OCI-LY3 (cell line): ENCODE results near the gene NT5C2.

Source experiments
- CTCF ChIP-seq: fragments of 200-600, 300-600 bp; sonication (generic); IDR thresholded peaks from 2 replicates; pipeline ENCODE4 v1.5.1; 2014; ENCODE audit warnings: antibody characterized with exemption, low read length, low read depth
- EZH2phosphoT487 ChIP-seq: fragments of 200-600 bp; shearing (Covaris generic); IDR thresholded peaks from 2 replicates; pipeline ENCODE4 v1.6.1; 2018; ENCODE audit warnings: antibody characterized with exemption, mixed run types, low read depth

DNA sequence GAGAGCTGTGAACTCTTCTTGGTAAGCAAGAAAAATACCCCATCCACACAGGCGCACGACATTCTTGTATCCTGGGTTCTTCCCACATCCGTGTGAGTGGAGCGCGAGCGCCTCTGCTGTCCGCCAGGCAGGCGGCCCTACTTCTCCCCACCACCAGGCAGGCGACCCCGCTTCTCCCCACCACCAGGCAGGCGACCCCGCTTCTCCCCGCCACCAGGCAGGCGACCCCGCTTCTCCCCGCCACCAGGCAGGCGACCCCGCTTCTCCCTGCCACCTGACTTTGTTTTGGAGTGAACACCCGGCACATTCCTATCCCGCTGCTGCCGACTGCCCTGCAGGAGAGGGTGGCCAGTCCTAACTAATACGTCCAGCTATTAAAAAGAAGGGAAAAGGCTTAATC is 120.8 kb downstream of the NT5C2 start:
- TF ChIP-seq CTCF, result no peak
- TF ChIP-seq EZH2phosphoT487, result no peak
